IPS DF 4.7 (cell line): ENCODE measurements around the gene RPS6KA3.
"Not testable (repeated sequence)": the region's sequence is repeated elsewhere in the genome, so short reads cannot be mapped to it uniquely, and the experiment has no call there.

ENCODE experiments used
- DNase-seq: peaks from one replicate; pipeline ENCODE4 v3.0.0-alpha.2; 2013; ENCODE audit warnings: low spot score; ENCODE audit errors: extremely low read depth

Gene RPS6KA3

GRCh38 chrX:20265726-20266681 lies 705 bp downstream of the RPS6KA3 start:
- no peak for DNase-seq

GRCh38 chrX:20265221-20265725 lies 1.4 kb downstream of the RPS6KA3 start:
- DNase-seq: no peak

- no peak for DNase-seq
These were observed 3.2 kb downstream of the RPS6KA3 start for GRCh38 chrX:20263474-20263873.

- DNase-seq: no peak
These were observed 5.8 kb downstream of the RPS6KA3 start for GRCh38 chrX:20260885-20261284.

GRCh38 chrX:20254712-20255299 lies 11.9 kb downstream of the RPS6KA3 start:
- no peak for DNase-seq

GRCh38 chrX:20253232-20253543 lies 13.5 kb downstream of the RPS6KA3 start:
- DNase-seq: no peak

- no peak for DNase-seq
These were observed 14.1 kb downstream of the RPS6KA3 start for GRCh38 chrX:20252381-20253231.

- DNase-seq: no peak
These were observed 15.0 kb downstream of the RPS6KA3 start for GRCh38 chrX:20251691-20252090.

- not testable (repeated sequence) for DNase-seq
These were observed 16.6 kb downstream of the RPS6KA3 start for GRCh38 chrX:20250146-20250545.

- DNase-seq: no peak
These were observed 18.0 kb downstream of the RPS6KA3 start for GRCh38 chrX:20248592-20249192.

GRCh38 chrX:20244931-20245330 lies 21.8 kb downstream of the RPS6KA3 start:
- DNase-seq: no peak

- DNase-seq: no peak
These were observed 26.5 kb downstream of the RPS6KA3 start for GRCh38 chrX:20240201-20240600.

GRCh38 chrX:20237864-20238263 lies 28.8 kb downstream of the RPS6KA3 start:
- no peak for DNase-seq

- no peak for DNase-seq
These were observed 31.0 kb downstream of the RPS6KA3 start for GRCh38 chrX:20235755-20236154.

- DNase-seq: no peak
These were observed 33.4 kb downstream of the RPS6KA3 start for GRCh38 chrX:20233336-20233735.

- DNase-seq: no peak
These were observed 35.1 kb downstream of the RPS6KA3 start for GRCh38 chrX:20231598-20231997.

GRCh38 chrX:20230406-20230805 lies 36.3 kb downstream of the RPS6KA3 start:
- DNase-seq: no peak

- no peak for DNase-seq
These were observed 37.6 kb downstream of the RPS6KA3 start for GRCh38 chrX:20229155-20229554.

- DNase-seq: no peak
These were observed 38.5 kb downstream of the RPS6KA3 start for GRCh38 chrX:20228245-20228644.

GRCh38 chrX:20227116-20227515 lies 39.6 kb downstream of the RPS6KA3 start:
- DNase-seq: no peak

GRCh38 chrX:20225488-20225833 lies 41.2 kb downstream of the RPS6KA3 start:
- DNase-seq: no peak
